Endothelial cell of umbilical vein (primary cell): ENCODE data around the gene C3orf20.

Experiments
- POLR2AphosphoS5 ChIP-seq: IDR thresholded peaks from 2 replicates; pipeline ENCODE4 v1.6.1; 2012; ENCODE audit warnings: low read depth, mild to moderate bottlenecking, control low read depth, low read length, moderate library complexity; ENCODE audit not compliant: insufficient read depth
- TF ChIP-seq, protein P1 (sequence below), 2 donors: IDR thresholded peaks; 1 replicate in 1 of 2; 2 replicates in 1 of 2; pipeline ENCODE4 v1.5.1; 2011; ENCODE audit warnings: low read length in 2 of 2, mild to moderate bottlenecking in 2 of 2, moderate library complexity in 2 of 2, control low read depth in 1 of 2, inconsistent platforms in 1 of 2, low read depth in 1 of 2; ENCODE audit not compliant: insufficient read depth in 1 of 2; ENCODE audit errors: extremely low read depth in 1 of 2

DNA sequence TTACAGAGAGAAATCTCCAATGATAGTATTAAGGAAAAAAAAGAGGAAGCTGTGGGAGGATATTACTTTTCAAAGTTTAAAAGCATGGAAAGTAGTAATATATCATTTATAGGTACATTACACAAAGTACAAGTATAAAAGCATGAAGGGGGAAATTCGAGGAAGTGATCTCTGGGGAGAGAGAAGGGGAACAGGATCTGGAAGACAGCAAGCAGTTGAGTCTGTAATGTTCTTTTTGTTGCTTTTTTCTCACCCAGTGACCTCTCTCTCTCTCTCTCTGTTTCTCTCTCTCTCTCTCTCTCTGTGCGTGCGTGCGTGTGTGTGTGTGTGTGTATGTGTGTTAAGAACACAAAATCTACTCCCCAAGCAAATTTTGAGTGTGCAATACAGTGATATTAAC is 10.2 kb downstream of the C3orf20 start:
- TF ChIP-seq, protein P1, sequence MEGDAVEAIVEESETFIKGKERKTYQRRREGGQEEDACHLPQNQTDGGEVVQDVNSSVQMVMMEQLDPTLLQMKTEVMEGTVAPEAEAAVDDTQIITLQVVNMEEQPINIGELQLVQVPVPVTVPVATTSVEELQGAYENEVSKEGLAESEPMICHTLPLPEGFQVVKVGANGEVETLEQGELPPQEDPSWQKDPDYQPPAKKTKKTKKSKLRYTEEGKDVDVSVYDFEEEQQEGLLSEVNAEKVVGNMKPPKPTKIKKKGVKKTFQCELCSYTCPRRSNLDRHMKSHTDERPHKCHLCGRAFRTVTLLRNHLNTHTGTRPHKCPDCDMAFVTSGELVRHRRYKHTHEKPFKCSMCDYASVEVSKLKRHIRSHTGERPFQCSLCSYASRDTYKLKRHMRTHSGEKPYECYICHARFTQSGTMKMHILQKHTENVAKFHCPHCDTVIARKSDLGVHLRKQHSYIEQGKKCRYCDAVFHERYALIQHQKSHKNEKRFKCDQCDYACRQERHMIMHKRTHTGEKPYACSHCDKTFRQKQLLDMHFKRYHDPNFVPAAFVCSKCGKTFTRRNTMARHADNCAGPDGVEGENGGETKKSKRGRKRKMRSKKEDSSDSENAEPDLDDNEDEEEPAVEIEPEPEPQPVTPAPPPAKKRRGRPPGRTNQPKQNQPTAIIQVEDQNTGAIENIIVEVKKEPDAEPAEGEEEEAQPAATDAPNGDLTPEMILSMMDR (IDR thresholded peaks at IDR 0.05; ENCODE audit: extremely low read depth in 1 of 2, insufficient read depth in 1 of 2, low read depth in 1 of 2, low read length in 2 of 2): no peak
- TF ChIP-seq POLR2AphosphoS5: no peak
